T-helper 2 cell treated with Interferon-gamma antibody and Interleukin-4, amounts not matched to agents 5 μg/mL and 100 μg/mL, for 36 hours (primary cell): Measurements from ENCODE around the gene NT5DC3.

ENCODE experiments used
- DNase-seq: peaks from one replicate; pipeline ENCODE4 v3.0.0; 2021; ENCODE audit warnings: low spot score
- H3K27ac Mint-ChIP-seq: one replicate; pipeline ENCODE4 v1.8.0; 2021; ENCODE audit warnings: mild to moderate bottlenecking, mixed read lengths
- H3K27me3 Mint-ChIP-seq: one replicate; pipeline ENCODE4 v1.8.0; 2021; ENCODE audit warnings: low read depth, mixed read lengths
- H3K36me3 Mint-ChIP-seq: one replicate; pipeline ENCODE4 v1.8.0; 2021; ENCODE audit warnings: low read depth, mixed read lengths
- H3K4me1 Mint-ChIP-seq: one replicate; pipeline ENCODE4 v1.8.0; 2021; ENCODE audit warnings: low read depth, mixed read lengths
- H3K4me3 Mint-ChIP-seq: one replicate; pipeline ENCODE4 v1.8.0; 2022; ENCODE audit warnings: mild to moderate bottlenecking, moderate library complexity, mixed read lengths
- H3K9me3 Mint-ChIP-seq: one replicate; pipeline ENCODE4 v1.8.0; 2021; ENCODE audit warnings: mixed read lengths

The NT5DC3 gene

DNA sequence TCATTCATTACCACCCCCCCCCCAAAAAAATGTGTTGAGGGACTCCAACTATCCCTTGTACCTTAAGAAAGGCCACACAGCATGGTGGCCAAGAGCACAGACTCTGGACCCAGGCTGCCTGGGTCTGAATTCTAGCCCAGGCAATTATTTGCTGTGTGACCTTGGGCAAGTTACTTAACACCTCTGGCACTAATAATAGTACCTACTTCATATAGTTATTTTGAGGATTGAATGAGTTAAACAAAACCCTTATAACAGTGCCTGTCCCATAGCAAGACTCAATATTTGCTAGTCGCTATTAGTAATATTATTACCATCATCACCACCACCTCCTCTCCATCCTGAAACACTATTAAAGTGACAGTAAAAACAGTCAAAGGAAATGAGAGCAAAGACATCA lies 37.2 kb downstream of the NT5DC3 start:
- Mint-ChIP-seq H3K4me1 (peaks cover 4% of the 10 kb centered on the region), H3K36me3 (no peaks in the 10 kb centered on the region), H3K27ac (no peak overlapping the region), H3K9me3 (no peaks in the 10 kb centered on the region), H3K27me3 (no peaks in the 10 kb centered on the region), H3K4me3 (no peak overlapping the region)
- no peak for DNase-seq

DNA sequence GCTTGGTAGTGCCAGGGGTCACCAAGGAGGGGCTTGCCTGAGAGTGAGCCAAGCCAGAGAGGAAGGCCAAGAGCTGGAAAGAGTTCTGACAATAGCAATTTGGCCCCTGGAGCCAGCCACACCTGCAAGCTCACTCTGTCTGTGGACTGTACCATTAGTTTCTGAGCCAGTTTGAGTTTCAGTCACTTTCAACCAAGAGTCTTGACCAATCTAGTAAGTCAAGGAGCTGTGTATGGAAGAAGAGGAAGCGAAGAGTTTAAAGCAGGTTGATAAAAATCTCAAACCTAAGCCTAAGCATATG lies 38.5 kb downstream of the NT5DC3 start:
- H3K27me3 Mint-ChIP-seq = no peaks in the 10 kb centered on the region
- no peaks in the 10 kb centered on the region for H3K36me3 Mint-ChIP-seq
- H3K27ac Mint-ChIP-seq = no peak overlapping the region
- no peaks in the 10 kb centered on the region for H3K9me3 Mint-ChIP-seq
- H3K4me1 Mint-ChIP-seq = peaks cover 4% of the 10 kb centered on the region
- H3K4me3 Mint-ChIP-seq = no peak overlapping the region
- DNase-seq = no peak

DNA sequence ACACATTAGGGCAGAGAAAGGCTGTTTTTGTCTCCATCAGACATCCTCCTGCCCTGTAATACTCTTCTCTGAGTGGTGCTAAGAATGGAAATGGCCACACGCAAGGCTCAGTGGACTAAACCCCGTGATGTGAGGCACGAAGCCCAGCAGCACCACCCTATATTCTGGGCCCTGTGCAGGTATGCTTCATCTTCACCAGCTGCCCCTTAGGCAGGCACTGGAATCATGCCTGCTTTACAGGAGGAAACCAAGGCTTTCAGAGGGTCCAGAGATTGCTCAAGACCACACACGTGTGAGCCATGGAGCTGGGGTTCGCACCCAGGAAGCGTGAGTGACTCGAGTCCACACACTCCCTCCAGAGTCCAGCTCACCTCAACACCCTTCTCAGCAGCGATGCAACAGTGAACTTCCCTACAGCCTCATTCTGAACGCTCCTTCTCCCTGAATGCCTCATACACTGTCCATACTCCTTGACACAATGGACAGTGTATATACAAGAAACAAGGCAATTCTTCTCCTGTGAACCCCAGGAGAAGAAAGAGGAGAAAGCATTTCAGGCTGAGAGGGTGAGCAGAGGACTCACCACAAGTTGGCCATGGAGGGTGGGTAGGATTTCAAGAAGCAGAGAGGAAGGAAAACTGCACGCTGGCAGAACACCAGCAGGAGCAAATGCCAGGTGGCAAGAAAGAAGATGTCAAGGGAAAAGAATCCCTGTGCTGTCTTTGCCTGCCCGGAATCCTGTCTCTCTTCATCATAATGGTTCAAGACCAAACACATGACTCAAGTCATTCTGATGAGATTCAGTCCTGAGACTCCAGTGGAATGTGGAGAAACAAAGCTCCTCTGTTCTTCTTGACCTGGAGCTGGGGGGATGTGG lies 39.1 kb downstream of the NT5DC3 start:
- DNase-seq = no peak
- Mint-ChIP-seq H3K4me1 (peaks cover 4% of the 10 kb centered on the region), H3K9me3 (no peaks in the 10 kb centered on the region), H3K27ac (no peak overlapping the region), H3K4me3 (no peak overlapping the region), H3K36me3 (no peaks in the 10 kb centered on the region), H3K27me3 (no peaks in the 10 kb centered on the region)

- Mint-ChIP-seq H3K27me3 (no peaks in the 10 kb centered on the region), H3K36me3 (no peaks in the 10 kb centered on the region), H3K4me1 (peaks cover 4% of the 10 kb centered on the region), H3K27ac (no peak overlapping the region), H3K4me3 (no peak overlapping the region), H3K9me3 (no peaks in the 10 kb centered on the region)
- DNase-seq = no peak
These were observed 40.9 kb downstream of the NT5DC3 start for GRCh38 chr12:103799857-103800771.

DNA sequence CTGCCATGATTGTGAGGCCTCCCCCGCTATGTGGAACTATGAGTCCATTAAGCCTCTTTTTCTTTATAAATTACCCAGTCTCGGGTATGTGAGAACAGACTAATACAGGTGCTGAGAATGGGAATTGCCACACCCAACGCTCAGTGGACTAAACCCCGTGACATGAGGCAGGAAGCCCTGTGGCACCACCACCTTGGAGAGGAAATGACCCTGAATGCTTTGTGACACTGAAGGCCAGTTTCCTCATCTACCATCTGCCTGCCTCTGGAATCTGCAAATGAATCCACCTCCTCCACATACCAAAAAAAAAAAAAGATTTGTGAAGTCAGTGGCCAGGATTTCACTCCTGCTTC lies 41.6 kb downstream of the NT5DC3 start:
- Mint-ChIP-seq H3K4me3 (no peak overlapping the region), H3K9me3 (no peaks in the 10 kb centered on the region), H3K27ac (no peak overlapping the region), H3K27me3 (no peaks in the 10 kb centered on the region), H3K36me3 (no peaks in the 10 kb centered on the region), H3K4me1 (peaks cover 4% of the 10 kb centered on the region)
- DNase-seq = no peak

- no peak overlapping the region for H3K4me3 Mint-ChIP-seq
- H3K9me3 Mint-ChIP-seq = no peaks in the 10 kb centered on the region
- H3K4me1 Mint-ChIP-seq = peaks cover 2% of the 10 kb centered on the region
- H3K36me3 Mint-ChIP-seq = no peaks in the 10 kb centered on the region
- H3K27ac Mint-ChIP-seq = no peak overlapping the region
- no peak for DNase-seq
- H3K27me3 Mint-ChIP-seq = no peaks in the 10 kb centered on the region
These were observed 42.4 kb downstream of the NT5DC3 start for GRCh38 chr12:103798586-103798985.

DNA sequence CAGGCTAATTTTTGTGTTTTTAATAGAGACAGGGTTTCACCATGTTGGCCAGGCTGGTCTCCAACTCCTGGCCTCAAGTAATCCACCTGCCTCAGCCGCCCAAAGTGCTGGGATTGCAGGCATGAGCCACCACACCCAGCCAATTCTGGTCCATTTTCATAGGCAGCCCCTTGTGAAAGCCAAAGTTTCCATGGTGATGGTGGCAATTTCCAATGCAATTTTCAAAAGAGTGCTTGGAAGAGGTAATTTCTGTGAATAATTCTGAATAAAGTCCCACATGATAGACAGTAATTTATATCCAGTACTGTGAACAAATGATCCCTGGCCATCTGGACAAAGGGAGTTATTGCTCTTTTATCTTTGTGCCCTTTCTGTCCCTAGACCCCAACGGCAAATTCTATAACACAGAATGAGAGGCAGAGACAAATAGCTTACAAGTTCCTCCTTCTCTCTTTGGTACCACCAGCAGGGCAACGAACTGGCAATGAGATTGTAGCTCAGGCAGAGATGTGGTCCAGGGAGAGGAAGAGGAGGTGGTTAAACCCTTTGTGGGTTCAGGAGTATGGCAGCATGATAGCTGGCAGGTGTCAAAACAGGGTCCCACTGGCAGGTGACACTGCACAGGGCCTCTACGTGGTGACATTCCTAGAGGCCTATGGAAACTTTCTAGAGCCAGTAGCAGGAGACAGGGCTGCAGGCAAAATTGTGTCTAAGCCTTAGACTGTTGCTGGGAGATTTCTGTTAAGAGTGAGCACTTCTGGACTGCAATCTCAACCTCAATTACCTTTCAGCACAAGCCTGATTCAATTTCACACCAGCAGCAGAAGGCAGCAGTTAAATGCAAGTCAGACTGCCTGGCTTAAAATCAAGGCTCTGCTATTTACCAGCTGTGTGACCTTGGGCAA lies 46.5 kb downstream of the NT5DC3 start:
- Mint-ChIP-seq H3K36me3 (no peaks in the 10 kb centered on the region), H3K4me1 (no peaks in the 10 kb centered on the region)

DNA sequence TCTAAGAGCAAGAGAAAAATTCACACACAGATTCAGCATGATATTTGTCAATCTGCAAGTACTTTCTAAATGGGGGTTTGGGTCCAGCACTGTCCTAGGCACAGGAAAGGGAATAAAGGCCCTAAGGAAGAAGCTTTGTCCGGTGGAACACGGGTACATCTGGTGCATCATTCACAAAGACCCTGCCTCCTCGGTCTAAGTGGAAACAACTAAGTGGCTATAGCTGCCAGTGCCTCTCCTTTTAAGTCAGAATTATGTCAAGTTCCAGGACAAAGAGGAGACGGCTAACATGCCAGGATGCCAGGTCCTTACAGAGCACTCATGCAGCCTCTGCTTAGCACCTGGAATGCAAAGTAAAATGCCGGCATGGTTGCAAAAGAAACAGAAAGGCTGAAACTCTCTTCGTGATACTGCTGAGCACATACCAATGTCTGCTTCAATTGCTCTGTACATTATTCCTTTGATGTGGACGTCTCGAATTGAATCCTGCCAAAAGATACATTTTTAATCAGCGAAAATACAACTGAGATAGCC lies 47.5 kb downstream of the NT5DC3 start:
- H3K36me3 Mint-ChIP-seq = no peaks in the 10 kb centered on the region

More for the DNA sequence above, 46.5 kb downstream of the NT5DC3 start:
- no peak overlapping the region for H3K4me3 Mint-ChIP-seq
- no peaks in the 10 kb centered on the region for H3K9me3 Mint-ChIP-seq
- DNase-seq = no peak
- H3K27ac Mint-ChIP-seq = no peak overlapping the region
- no peaks in the 10 kb centered on the region for H3K27me3 Mint-ChIP-seq

GRCh38 chr12:103793046-103793445 lies 48.0 kb downstream of the NT5DC3 start:
- no peaks in the 10 kb centered on the region for H3K9me3 Mint-ChIP-seq
- H3K27me3 Mint-ChIP-seq = no peaks in the 10 kb centered on the region
- H3K4me3 Mint-ChIP-seq = no peak overlapping the region
- no peaks in the 10 kb centered on the region for H3K4me1 Mint-ChIP-seq
- H3K36me3 Mint-ChIP-seq = no peaks in the 10 kb centered on the region
- H3K27ac Mint-ChIP-seq = no peak overlapping the region
- no peak for DNase-seq

More for the DNA sequence above, 47.5 kb downstream of the NT5DC3 start:
- DNase-seq = no peak
- no peaks in the 10 kb centered on the region for H3K4me1 Mint-ChIP-seq
- H3K9me3 Mint-ChIP-seq = no peaks in the 10 kb centered on the region
- H3K27me3 Mint-ChIP-seq = no peaks in the 10 kb centered on the region
- H3K4me3 Mint-ChIP-seq = no peak overlapping the region
- no peak overlapping the region for H3K27ac Mint-ChIP-seq

GRCh38 chr12:103791350-103791920 lies 49.6 kb downstream of the NT5DC3 start:
- H3K36me3 Mint-ChIP-seq = no peaks in the 10 kb centered on the region
- no peaks in the 10 kb centered on the region for H3K9me3 Mint-ChIP-seq
- no peaks in the 10 kb centered on the region for H3K4me1 Mint-ChIP-seq
- H3K4me3 Mint-ChIP-seq = no peak overlapping the region
- no peak overlapping the region for H3K27ac Mint-ChIP-seq
- H3K27me3 Mint-ChIP-seq = no peaks in the 10 kb centered on the region
- no peak for DNase-seq

DNA sequence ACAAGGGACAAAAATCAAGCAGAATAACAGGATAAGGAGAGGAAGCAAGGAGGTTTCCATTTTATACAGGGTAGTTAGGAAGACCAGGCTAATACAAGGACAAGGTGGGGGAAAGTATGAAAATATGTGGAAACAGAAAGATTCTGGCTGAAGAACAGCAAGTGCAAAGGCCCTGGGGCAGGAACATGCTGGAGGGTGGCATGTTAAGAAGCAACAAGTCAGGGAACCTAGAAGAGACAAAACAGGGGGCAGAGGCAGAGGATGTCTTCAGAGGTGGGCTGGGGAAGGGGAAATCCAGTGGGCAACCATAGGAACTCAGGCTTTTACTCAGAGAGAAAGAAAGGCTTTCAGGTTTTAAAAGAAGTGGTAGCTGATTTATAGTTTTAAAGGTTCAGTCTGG lies 54.8 kb downstream of the NT5DC3 start:
- Mint-ChIP-seq H3K4me1 (no peaks in the 10 kb centered on the region), H3K9me3 (no peaks in the 10 kb centered on the region), H3K27ac (no peak overlapping the region), H3K4me3 (no peak overlapping the region), H3K36me3 (peaks cover 7% of the 10 kb centered on the region), H3K27me3 (no peaks in the 10 kb centered on the region)
- no peak for DNase-seq

DNA sequence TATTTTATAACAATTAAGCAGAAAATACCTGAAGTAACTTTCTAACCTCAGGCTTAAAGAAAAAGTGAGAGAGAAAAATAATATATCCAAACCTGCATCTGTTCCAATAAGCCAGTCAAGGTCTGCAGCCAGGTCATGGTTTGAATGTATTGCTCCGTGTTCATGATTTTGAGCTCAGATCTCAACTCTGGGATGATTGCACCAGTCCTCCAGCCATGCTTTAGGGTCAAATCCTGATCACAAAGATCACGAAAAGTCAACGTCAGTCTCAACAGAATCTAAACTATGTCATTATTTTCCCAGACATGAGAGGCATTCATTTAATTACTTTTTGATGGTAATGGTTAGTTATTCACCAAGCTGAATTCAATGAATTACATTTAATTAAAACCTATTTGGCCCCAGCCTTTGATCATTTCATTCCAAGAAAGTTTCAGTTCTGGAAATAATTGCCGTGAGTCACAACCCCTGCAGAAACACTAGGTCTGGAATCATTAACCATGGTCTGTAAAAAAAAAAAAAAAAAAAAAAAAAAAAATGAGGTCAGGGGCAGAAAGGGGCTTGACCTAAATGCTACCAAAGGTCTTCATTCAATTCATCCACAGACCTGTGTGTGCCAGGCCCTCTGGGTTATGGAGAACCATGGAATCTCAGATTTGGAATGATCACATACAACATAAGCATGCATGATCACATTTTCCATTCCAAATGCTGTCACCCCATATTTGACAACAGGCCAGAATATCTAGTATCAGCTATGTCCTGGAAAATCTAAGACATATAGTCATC lies 55.6 kb downstream of the NT5DC3 start:
- H3K36me3 Mint-ChIP-seq = peaks cover 7% of the 10 kb centered on the region
- H3K4me3 Mint-ChIP-seq = no peak overlapping the region
- H3K4me1 Mint-ChIP-seq = no peaks in the 10 kb centered on the region
- DNase-seq = no peak
- H3K27me3 Mint-ChIP-seq = no peaks in the 10 kb centered on the region
- H3K9me3 Mint-ChIP-seq = no peaks in the 10 kb centered on the region
- no peak overlapping the region for H3K27ac Mint-ChIP-seq
